Spleen (tissue), 11 donors: ENCODE data around the gene EFCAB12. TPM values are rescaled to one million over a fixed set of nuclear protein-coding genes. Genes with fewer than 3 reads are reported as not detected.
A peak's percentile ranks its signal among the peaks of the same experiment; 100 is the strongest.

Experiments
- DNase-seq: peaks from one replicate; pipeline ENCODE4 v3.0.0-alpha.2; 2020
- H3K27ac ChIP-seq, 8 donors: fragments of 200-600 bp; sonication (generic) in 7 of 8; 1 replicate in 4 of 8; 2 replicates in 4 of 8; pipeline versions ENCODE4 v1.5.0 to v1.8.0; 2016 to 2021; ENCODE audit warnings: inconsistent platforms in 4 of 8, mild to moderate bottlenecking in 4 of 8, moderate library complexity in 1 of 8
- H3K27me3 ChIP-seq, 7 donors: fragments of 200-600 bp; sonication (generic) in 6 of 7; replicated peaks in 1 of 7; 1 replicate in 4 of 7; 2 replicates in 3 of 7; pipeline versions ENCODE4 v1.5.0 to v1.8.0; 2016 to 2021; ENCODE audit warnings: inconsistent platforms in 3 of 7, mild to moderate bottlenecking in 1 of 7
- H3K36me3 ChIP-seq, 6 donors: fragments of 200-600 bp; sonication (generic) in 5 of 6; 1 replicate in 4 of 6; 2 replicates in 2 of 6; pipeline versions ENCODE4 v1.5.0 to v1.8.0; 2016 to 2021; ENCODE audit warnings: inconsistent platforms in 2 of 6
- H3K4me1 ChIP-seq, 6 donors: fragments of 200-600 bp; sonication (generic) in 5 of 6; 1 replicate in 3 of 6; 2 replicates in 3 of 6; pipeline versions ENCODE4 v1.5.0 to v1.8.0; 2016 to 2021; ENCODE audit warnings: inconsistent platforms in 3 of 6
- H3K4me3 ChIP-seq, 8 donors: fragments of 200-600 bp; sonication (generic) in 7 of 8; 1 replicate in 4 of 8; 2 replicates in 4 of 8; pipeline versions ENCODE4 v1.5.0 to v1.8.0; 2016 to 2021; ENCODE audit warnings: inconsistent platforms in 4 of 8, mild to moderate bottlenecking in 4 of 8, moderate library complexity in 2 of 8
- H3K9me3 ChIP-seq, 8 donors: fragments of 200-600 bp; sonication (generic) in 7 of 8; 1 replicate in 4 of 8; 2 replicates in 4 of 8; pipeline versions ENCODE4 v1.5.0 to v1.8.0; 2016 to 2021; ENCODE audit warnings: inconsistent platforms in 4 of 8
- CTCF ChIP-seq, 11 experiments: fragments of 200-600 bp in 7 of 11; fragments of 450-650 bp in 4 of 11; sonication (generic) in 4 of 11; IDR thresholded peaks in 8 of 11; conservative IDR thresholded peaks in 3 of 11; 1 replicate in 7 of 11; 2 replicates in 4 of 11; pipeline versions ENCODE4 v1.4.0 to v1.8.0; 2016 to 2021; ENCODE audit warnings: antibody characterized with exemption in 11 of 11, inconsistent platforms in 4 of 11, mild to moderate bottlenecking in 1 of 11
- POLR2A ChIP-seq, 3 donors: fragments of 450-650 bp; IDR thresholded peaks; one replicate each; pipeline ENCODE4 v1.5.1; 2017; ENCODE audit warnings: antibody characterized with exemption in 3 of 3, mild to moderate bottlenecking in 1 of 3
- POLR2AphosphoS5 ChIP-seq, 3 donors: sonication (generic); formaldehyde crosslinking; IDR thresholded peaks; one replicate each; pipeline ENCODE4 v1.5.1; 2017; ENCODE audit warnings: antibody characterized with exemption in 3 of 3
- WGBS, 5 donors: extraction: QIAGEN DNeasy Blood & Tissue Kit in 3 of 5; methylation state at CpG; one replicate each; pipeline versions ENCODE4 v1.1.5 to v1.1.7; 2013 to 2018; 5-methylcytosine and 5-hydroxymethylcytosine counted together
- intact Hi-C: fragments of 100-400 bp; cut with DNase I; formaldehyde crosslinking; loops from one replicate; pipeline ENCODE4 v1.15.0; 2023; ENCODE audit warnings: low total_unique reads
- polyA plus RNA-seq, 3 donors: library from polyadenylated mRNA; stranded (reverse); fragments of 200-250 nt; gene quantifications; one replicate each; pipeline ENCODE4 v1.2.1, GENCODE V29; 2013
- total RNA-seq, 7 donors: library from RNA; depleted of rRNA in 3 of 7; stranded (reverse); fragments of >200 nt in 3 of 7; fragmentation: NEBNext Ultra II Directional in 4 of 7; extraction: Animal tissue kit (Norgen Biotek cat#: 25700) in 4 of 7; gene quantifications; one replicate each; pipeline versions ENCODE4 v1.1.0 to v1.2.1, GENCODE V29; 2016 to 2021
- donor health status: healthy with polysubstance abuse.
- donor health status: DM: no; HTN: no; CAD: no; lungs with moderate emphysema.
- donor health status: DM: no; HTN: no; CAD: no.
- donor health status: Bipolar disorder and iron deficiency.
- donor health status: healthy.
- donor health status: DM: no; HTN: no; CAD: no.
- donor health status: DM: yes; HTN: yes; CAD: no.

The EFCAB12 gene
- total and polyA plus RNA-seq, 10 donors = 0.20 to 2.1 (median 1.0) TPM

GRCh38 chr3:129402616-129403015, 25.8 kb downstream of the EFCAB12 start:
- intact Hi-C loops = no loop called here
- Histone ChIP-seq H3K4me1 (peaks cover 11 to 24% (median 19%) of the 10 kb centered on the region in 6 donors), H3K27ac (no peak overlapping the region), H3K36me3 (no peaks in the 10 kb centered on the region), H3K9me3 (no peaks in the 10 kb centered on the region), H3K4me3 (no peak overlapping the region), H3K27me3 (no peaks in the 10 kb centered on the region)
- DNase-seq = no peak
- TF ChIP-seq POLR2A (IDR thresholded peaks at IDR 0.05) (no peak), POLR2AphosphoS5 (IDR thresholded peaks at IDR 0.05) (no peak), CTCF (IDR thresholded peaks at IDR 0.05 in 8 of 11, conservative IDR thresholded peaks at IDR 0.05 in 3 of 11) (no peak)
- WGBS, 5 donors = 93 to 97% (median 94%) methylated on average over 4 of the region's 4 CpGs

GRCh38 chr3:129402210-129402609, 26.2 kb downstream of the EFCAB12 start:
- Histone ChIP-seq H3K27ac (no peak overlapping the region), H3K27me3 (no peaks in the 10 kb centered on the region), H3K36me3 (peaks cover 0 to 3% (median 0%) of the 10 kb centered on the region in 6 donors), H3K4me1 (peaks cover 14 to 28% (median 23%) of the 10 kb centered on the region in 6 donors), H3K4me3 (no peak overlapping the region), H3K9me3 (no peaks in the 10 kb centered on the region)
- intact Hi-C loops = no loop called here
- 79 to 95% (median 81%) methylated on average over 7 of the region's 7 CpGs for WGBS, 5 donors
- no peak for TF ChIP-seq CTCF (IDR thresholded peaks at IDR 0.05 in 8 of 11, conservative IDR thresholded peaks at IDR 0.05 in 3 of 11)
- no peak for TF ChIP-seq POLR2A (IDR thresholded peaks at IDR 0.05)
- no peak for TF ChIP-seq POLR2AphosphoS5 (IDR thresholded peaks at IDR 0.05)
- no peak for DNase-seq

- H3K27ac ChIP-seq = peak overlapping the region; percentile 85 to 96 (median 94)
- DNase-seq = no peak
- whole genome bisulfite sequencing, 5 donors = 50 to 58% (median 52%) methylated on average over 8 of the region's 8 CpGs
- H3K36me3 ChIP-seq = peaks cover 0 to 26% (median 8%) of the 10 kb centered on the region in 6 donors
- intact Hi-C loops = no loop called here
- H3K4me1 ChIP-seq = peaks cover 15 to 51% (median 29%) of the 10 kb centered on the region in 6 donors
- peak overlapping the region; percentile 83 to 95 (median 92) for H3K4me3 ChIP-seq
- no peaks in the 10 kb centered on the region for H3K9me3 ChIP-seq
- no peak for TF ChIP-seq POLR2A (IDR thresholded peaks at IDR 0.05)
- TF ChIP-seq CTCF (IDR thresholded peaks at IDR 0.05 in 8 of 11, conservative IDR thresholded peaks at IDR 0.05 in 3 of 11) = peak in 2 of 11 experiments; percentile 5 to 6
- no peak for TF ChIP-seq POLR2AphosphoS5 (IDR thresholded peaks at IDR 0.05)
- H3K27me3 ChIP-seq = no peaks in the 10 kb centered on the region
Measured at GRCh38 chr3:129399895-129400357, 28.5 kb downstream of the EFCAB12 start.

GRCh38 chr3:129399145-129399894, 29.1 kb downstream of the EFCAB12 start:
- Histone ChIP-seq H3K4me1 (peaks cover 15 to 53% (median 29%) of the 10 kb centered on the region in 6 donors), H3K27ac (peak overlapping the region; percentile 85 to 96 (median 94)), H3K27me3 (no peaks in the 10 kb centered on the region), H3K9me3 (no peaks in the 10 kb centered on the region), H3K36me3 (peaks cover 0 to 29% (median 8%) of the 10 kb centered on the region in 6 donors), H3K4me3 (peak overlapping the region; percentile 83 to 95 (median 92))
- intact Hi-C loops = no loop called here
- peak in 2 of 3 donors; percentile 38 to 66 for TF ChIP-seq POLR2AphosphoS5 (IDR thresholded peaks at IDR 0.05)
- no peak for TF ChIP-seq POLR2A (IDR thresholded peaks at IDR 0.05)
- TF ChIP-seq CTCF (IDR thresholded peaks at IDR 0.05 in 8 of 11, conservative IDR thresholded peaks at IDR 0.05 in 3 of 11) = peak; percentile 51 to 91 (median 83)
- WGBS, 5 donors = 0 to 1% (median 0%) methylated on average over 25 of the region's 25 CpGs
- DNase-seq = peak; percentile 88
